Measurements from ENCODE around the gene SNCAIP. TPM values are rescaled to one million over a fixed set of nuclear protein-coding genes. Genes with fewer than 3 reads are reported as not detected.

SNCAIP gene
- total and polyA plus RNA-seq, 2 experiments from 2014 or later: 1.5 to 2.4 TPM

GRCh38 chr5:122342256-122342655, 30.2 kb downstream of the SNCAIP start:
- no peaks in the 10 kb centered on the region for H3K36me3 ChIP-seq (ENCODE audit: low read depth)
- WGBS, 2 experiments (ENCODE audit: low coverage in 1 of 2, low lambda C conversion rate in 2 of 2, missing lambda C conversion rate in 2 of 2): 65% methylated on average over 4 of the region's 4 CpGs
- no peak overlapping the region for H2AFZ ChIP-seq
- H3F3A ChIP-seq (ENCODE audit: insufficient read depth): no peaks in the 10 kb centered on the region
- no peaks in the 10 kb centered on the region for H3K9me2 ChIP-seq (ENCODE audit: insufficient read depth)
- in situ Hi-C loops (cut with MboI): no loop called here
- H3K4me1 ChIP-seq (ENCODE audit: insufficient read depth): no peaks in the 10 kb centered on the region
- no peaks in the 10 kb centered on the region for H3K79me2 ChIP-seq (ENCODE audit: insufficient read depth)
- no peak overlapping the region for H3K9ac ChIP-seq
- H3K9me3 ChIP-seq (ENCODE audit: low read depth): no peaks in the 10 kb centered on the region
- H3K27ac ChIP-seq: no peak overlapping the region
- DNase-seq: no peak
- H3K4me2 ChIP-seq (ENCODE audit: unreplicated experiment): no peak overlapping the region
- TF ChIP-seq EZH2 (IDR thresholded peaks at IDR 0.05; ENCODE audit: insufficient read depth, poor library complexity, severe bottlenecking): no peak
- no peak for TF ChIP-seq EZH2phosphoT487 (IDR thresholded peaks at IDR 0.05; ENCODE audit: insufficient read depth, low read depth)
- H3K4me3 ChIP-seq: no peak overlapping the region
- no peaks in the 10 kb centered on the region for H4K20me1 ChIP-seq (ENCODE audit: insufficient read depth)
- no peaks in the 10 kb centered on the region for H3K27me3 ChIP-seq (replicated peaks; ENCODE audit: insufficient read depth)

GRCh38 chr5:122346897-122347581, 35.0 kb downstream of the SNCAIP start:
- Histone ChIP-seq H3K9me2 (ENCODE audit: insufficient read depth) (no peaks in the 10 kb centered on the region), H3K9me3 (ENCODE audit: low read depth) (no peaks in the 10 kb centered on the region), H3K4me1 (ENCODE audit: insufficient read depth) (peaks cover 5% of the 10 kb centered on the region), H3F3A (ENCODE audit: insufficient read depth) (no peaks in the 10 kb centered on the region), H3K9ac (no peak overlapping the region), H4K20me1 (ENCODE audit: insufficient read depth) (no peaks in the 10 kb centered on the region), H2AFZ (no peak overlapping the region), H3K79me2 (ENCODE audit: insufficient read depth) (no peaks in the 10 kb centered on the region), H3K27ac (no peak overlapping the region), H3K4me2 (ENCODE audit: unreplicated experiment) (no peak overlapping the region), H3K27me3 (replicated peaks; ENCODE audit: insufficient read depth) (no peaks in the 10 kb centered on the region), H3K4me3 (no peak overlapping the region), H3K36me3 (ENCODE audit: low read depth) (no peaks in the 10 kb centered on the region)
- in situ Hi-C loops (cut with MboI): no loop called here
- TF ChIP-seq EZH2 (IDR thresholded peaks at IDR 0.05; ENCODE audit: insufficient read depth, poor library complexity, severe bottlenecking) (no peak), EZH2phosphoT487 (IDR thresholded peaks at IDR 0.05; ENCODE audit: insufficient read depth, low read depth) (no peak)
- WGBS, 2 experiments (ENCODE audit: low coverage in 1 of 2, low lambda C conversion rate in 2 of 2, missing lambda C conversion rate in 2 of 2): 67 to 72% methylated on average over 3 of the region's 3 CpGs
- DNase-seq: no peak

DNA sequence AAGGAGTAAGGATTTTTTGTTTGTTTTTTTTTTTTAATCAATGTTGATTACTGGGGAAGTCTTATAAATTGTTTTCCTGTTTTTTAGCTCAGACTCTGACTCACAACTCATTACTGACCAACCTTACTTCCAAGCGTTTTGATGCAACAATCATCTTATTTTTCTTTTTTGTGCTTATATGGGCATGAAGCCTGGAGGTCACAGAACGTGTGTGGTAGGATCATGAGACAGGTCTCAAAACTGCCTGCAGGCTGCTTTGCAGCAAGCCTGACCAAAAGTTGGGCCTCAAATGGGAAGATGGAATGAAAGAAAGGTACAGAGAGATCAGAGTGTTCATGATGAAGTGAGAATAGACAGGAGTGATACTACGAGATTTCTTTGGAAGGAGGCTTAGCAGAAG, 38.5 kb downstream of the SNCAIP start:
- no peaks in the 10 kb centered on the region for H3K27me3 ChIP-seq (replicated peaks; ENCODE audit: insufficient read depth)
- TF ChIP-seq EZH2phosphoT487 (IDR thresholded peaks at IDR 0.05; ENCODE audit: insufficient read depth, low read depth) (no peak), EZH2 (IDR thresholded peaks at IDR 0.05; ENCODE audit: insufficient read depth, poor library complexity, severe bottlenecking) (no peak)
- H3K4me1 ChIP-seq (ENCODE audit: insufficient read depth): peaks cover 10% of the 10 kb centered on the region
- no peak overlapping the region for H2AFZ ChIP-seq
- in situ Hi-C loops (cut with MboI): no loop called here
- no peaks in the 10 kb centered on the region for H3F3A ChIP-seq (ENCODE audit: insufficient read depth)
- H3K4me3 ChIP-seq: no peak overlapping the region
- no peaks in the 10 kb centered on the region for H4K20me1 ChIP-seq (ENCODE audit: insufficient read depth)
- H3K79me2 ChIP-seq (ENCODE audit: insufficient read depth): no peaks in the 10 kb centered on the region
- H3K27ac ChIP-seq: no peak overlapping the region
- 87 to 88% methylated on average over 3 of the region's 3 CpGs for WGBS, 2 experiments (ENCODE audit: low coverage in 1 of 2, low lambda C conversion rate in 2 of 2, missing lambda C conversion rate in 2 of 2)
- H3K9ac ChIP-seq: no peak overlapping the region
- H3K9me3 ChIP-seq (ENCODE audit: low read depth): no peaks in the 10 kb centered on the region
- no peaks in the 10 kb centered on the region for H3K36me3 ChIP-seq (ENCODE audit: low read depth)
- no peak overlapping the region for H3K4me2 ChIP-seq (ENCODE audit: unreplicated experiment)
- H3K9me2 ChIP-seq (ENCODE audit: insufficient read depth): no peaks in the 10 kb centered on the region
- DNase-seq: no peak

GRCh38 chr5:122351416-122352157, 39.5 kb downstream of the SNCAIP start:
- TF ChIP-seq EZH2phosphoT487 (IDR thresholded peaks at IDR 0.05; ENCODE audit: insufficient read depth, low read depth): no peak
- no peak for TF ChIP-seq EZH2 (IDR thresholded peaks at IDR 0.05; ENCODE audit: insufficient read depth, poor library complexity, severe bottlenecking)
- Histone ChIP-seq H3K9me3 (ENCODE audit: low read depth) (no peaks in the 10 kb centered on the region), H3K36me3 (ENCODE audit: low read depth) (no peaks in the 10 kb centered on the region), H3K27me3 (replicated peaks; ENCODE audit: insufficient read depth) (no peaks in the 10 kb centered on the region), H3K4me2 (ENCODE audit: unreplicated experiment) (no peak overlapping the region), H3F3A (ENCODE audit: insufficient read depth) (no peaks in the 10 kb centered on the region), H3K9ac (no peak overlapping the region), H2AFZ (no peak overlapping the region), H3K9me2 (ENCODE audit: insufficient read depth) (no peaks in the 10 kb centered on the region), H3K27ac (no peak overlapping the region), H3K4me3 (no peak overlapping the region), H4K20me1 (ENCODE audit: insufficient read depth) (no peaks in the 10 kb centered on the region), H3K79me2 (ENCODE audit: insufficient read depth) (no peaks in the 10 kb centered on the region), H3K4me1 (ENCODE audit: insufficient read depth) (peaks cover 10% of the 10 kb centered on the region)
- in situ Hi-C loops (cut with MboI): no loop called here
- WGBS, 2 experiments (ENCODE audit: low coverage in 1 of 2, low lambda C conversion rate in 2 of 2, missing lambda C conversion rate in 2 of 2): 62 to 65% methylated on average over 4 of the region's 4 CpGs
- DNase-seq: peak; percentile 42

Measured in GM23248 (cell line).